HG03025 (cell line): ENCODE measurements around the gene SF1.

ENCODE experiments used
- ATAC-seq: cut with Tn5 transposase; IDR thresholded peaks from one replicate; pipeline ENCODE4 v1.9.1; 2021; ENCODE audit warnings: mild to moderate bottlenecking, moderate library complexity; ENCODE audit not compliant: unreplicated experiment, low FRiP score

Gene SF1

GRCh38 chr11:64801561-64802369, 23.4 kb upstream of the SF1 start:
- ATAC-seq, result no peak

GRCh38 chr11:64801158-64801464, 22.8 kb upstream of the SF1 start:
- ATAC-seq, result no peak

- ATAC-seq, result no peak
Measured at GRCh38 chr11:64800303-64801157, 22.2 kb upstream of the SF1 start.

- ATAC-seq, result no peak
Measured at GRCh38 chr11:64799623-64800302, 21.4 kb upstream of the SF1 start.

DNA sequence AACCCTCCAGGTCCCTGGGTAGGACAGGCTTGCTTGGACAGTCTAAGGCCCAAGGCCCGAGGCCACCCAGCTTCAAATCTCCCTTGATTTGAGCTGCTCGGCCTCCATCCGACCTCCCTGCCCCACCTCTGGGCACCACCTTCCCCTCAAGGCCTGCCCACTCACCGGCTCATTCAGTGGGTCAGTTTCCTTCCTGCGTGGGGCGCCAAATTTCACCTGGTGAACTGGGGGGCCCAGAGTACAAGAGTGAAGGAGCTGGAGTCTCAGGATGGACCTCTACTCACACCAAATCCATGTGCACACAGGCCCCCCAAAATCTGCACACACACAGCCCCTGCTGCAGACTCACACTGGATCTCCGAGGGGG, 20.9 kb upstream of the SF1 start:
- no peak for ATAC-seq

DNA sequence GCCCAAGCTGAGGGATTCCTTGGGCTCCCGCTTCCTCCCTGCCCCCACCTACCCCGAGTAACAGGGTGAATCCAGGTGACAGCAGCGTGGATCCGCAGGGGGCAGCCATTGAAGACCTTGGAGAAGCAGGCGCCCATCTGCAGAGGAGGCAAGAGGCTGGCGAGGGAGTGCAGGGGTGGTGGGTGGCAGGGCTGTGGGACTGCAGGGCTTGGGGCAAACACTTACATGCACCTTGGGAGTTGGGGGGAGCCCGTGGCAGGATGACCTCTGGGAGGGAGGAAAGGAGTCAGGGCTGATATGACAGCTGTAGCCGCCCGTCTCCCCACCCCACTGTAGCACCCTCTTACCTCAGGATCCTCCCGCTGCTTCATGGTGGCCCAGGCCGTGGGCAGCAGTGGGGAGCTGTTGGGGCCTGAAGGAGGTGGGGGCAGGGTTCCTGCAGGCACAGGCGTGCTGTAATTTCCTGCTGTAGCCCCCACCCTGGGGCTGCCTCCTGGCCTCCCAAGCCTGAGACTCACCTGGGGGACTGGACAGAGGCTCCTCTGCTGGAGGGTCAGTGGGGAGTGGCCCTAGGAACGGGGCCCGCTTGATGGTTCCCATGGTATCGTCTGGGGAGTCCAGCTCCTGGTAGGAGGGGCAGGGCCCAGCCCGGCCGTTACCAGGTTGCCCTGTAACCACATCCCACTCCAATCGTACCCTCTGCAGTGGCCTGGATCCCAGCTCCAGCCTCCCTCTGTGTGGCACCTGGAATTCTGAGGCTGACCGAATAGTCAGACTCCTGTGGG, 18.6 kb upstream of the SF1 start:
- ATAC-seq, result no peak

GRCh38 chr11:64796047-64796756, 17.9 kb upstream of the SF1 start:
- ATAC-seq, result no peak

DNA sequence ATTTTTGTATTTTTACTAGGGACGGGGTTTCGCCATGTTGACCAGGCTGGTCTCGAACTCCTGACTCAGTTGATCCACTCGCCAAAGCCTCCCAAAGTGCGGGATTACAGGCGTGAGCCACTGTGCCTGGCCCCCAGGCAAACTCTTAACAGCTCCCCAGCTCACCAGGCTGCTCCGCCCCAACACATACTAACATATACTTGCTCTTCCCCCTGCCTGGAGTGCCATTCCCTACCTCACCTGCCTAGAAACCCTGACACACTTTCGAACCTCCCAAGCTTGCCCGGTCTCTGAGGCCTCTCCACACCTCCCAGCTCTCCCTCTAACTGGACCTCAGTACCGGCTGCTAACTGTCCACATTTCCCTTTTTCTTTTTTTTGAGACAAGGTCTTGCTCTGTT, 16.2 kb upstream of the SF1 start:
- no peak for ATAC-seq

DNA sequence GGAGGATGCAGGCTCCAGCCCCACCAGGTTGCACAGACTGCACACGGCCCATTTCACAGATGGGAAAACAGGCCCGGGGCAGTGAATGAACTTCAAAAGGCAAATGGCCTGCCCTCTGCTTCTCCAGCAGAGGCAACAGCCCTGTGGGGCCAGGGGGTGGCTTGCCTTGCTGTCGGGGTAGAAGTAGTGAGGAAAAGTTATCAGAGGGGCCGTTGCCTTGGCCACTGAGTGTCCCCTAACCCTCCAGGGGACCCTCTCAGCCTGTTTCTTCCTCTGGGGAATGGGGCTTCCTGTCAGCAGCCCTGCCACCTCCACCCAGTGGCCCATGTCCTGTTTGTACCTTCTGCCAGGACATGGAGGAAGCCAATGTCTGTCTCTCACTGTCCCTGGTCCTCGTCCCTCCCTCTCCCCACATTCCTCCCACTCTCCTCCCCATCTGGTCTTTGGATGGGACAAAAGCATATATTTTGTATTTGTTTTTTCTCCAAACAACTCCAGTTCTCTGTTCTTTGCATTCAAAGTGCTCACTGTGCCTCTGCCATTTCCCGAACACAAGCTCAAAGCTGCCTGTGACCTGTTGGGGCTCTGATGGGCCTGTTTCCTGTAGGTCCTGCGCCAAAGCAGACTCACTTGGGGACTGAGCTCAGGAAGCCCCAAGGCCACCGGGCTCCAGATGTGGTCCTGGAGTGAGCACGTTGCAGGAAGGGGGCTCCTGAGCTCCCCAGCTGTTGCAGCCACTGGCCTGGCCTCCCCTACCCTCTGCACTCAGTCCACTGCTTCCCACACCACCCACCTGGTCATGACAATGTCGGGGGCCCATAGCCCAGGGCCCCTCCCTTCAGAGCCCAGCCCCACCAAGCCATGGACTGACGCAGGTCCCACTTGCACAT, 15.2 kb upstream of the SF1 start:
- no peak for ATAC-seq

GRCh38 chr11:64792482-64792881, 14.1 kb upstream of the SF1 start:
- ATAC-seq, result no peak

DNA sequence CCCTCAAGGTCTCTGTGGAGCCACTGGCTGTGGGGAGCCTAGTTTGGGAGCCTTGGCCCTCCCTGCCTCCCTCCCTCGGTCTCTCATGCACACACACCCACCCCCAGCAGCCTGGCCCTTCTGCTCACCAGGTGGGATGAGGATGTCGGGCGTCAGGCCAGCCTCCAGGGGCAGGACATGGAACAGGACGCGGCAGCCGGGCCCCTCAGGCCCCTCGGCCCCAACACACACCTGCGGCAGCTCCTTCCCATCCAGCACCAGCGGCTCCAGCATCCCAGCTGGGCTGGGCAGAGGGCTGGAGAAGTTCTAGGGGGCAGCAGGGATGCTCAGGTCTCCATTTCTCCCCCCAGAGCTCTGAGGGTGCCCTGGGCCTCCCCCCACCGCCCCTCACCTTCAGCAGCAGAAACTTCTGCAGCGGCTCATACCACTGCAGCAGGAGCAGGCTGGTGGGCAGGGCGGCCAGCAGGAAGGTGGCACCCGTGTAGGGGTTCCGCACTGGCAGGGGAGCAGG, 13.5 kb upstream of the SF1 start:
- no peak for ATAC-seq

DNA sequence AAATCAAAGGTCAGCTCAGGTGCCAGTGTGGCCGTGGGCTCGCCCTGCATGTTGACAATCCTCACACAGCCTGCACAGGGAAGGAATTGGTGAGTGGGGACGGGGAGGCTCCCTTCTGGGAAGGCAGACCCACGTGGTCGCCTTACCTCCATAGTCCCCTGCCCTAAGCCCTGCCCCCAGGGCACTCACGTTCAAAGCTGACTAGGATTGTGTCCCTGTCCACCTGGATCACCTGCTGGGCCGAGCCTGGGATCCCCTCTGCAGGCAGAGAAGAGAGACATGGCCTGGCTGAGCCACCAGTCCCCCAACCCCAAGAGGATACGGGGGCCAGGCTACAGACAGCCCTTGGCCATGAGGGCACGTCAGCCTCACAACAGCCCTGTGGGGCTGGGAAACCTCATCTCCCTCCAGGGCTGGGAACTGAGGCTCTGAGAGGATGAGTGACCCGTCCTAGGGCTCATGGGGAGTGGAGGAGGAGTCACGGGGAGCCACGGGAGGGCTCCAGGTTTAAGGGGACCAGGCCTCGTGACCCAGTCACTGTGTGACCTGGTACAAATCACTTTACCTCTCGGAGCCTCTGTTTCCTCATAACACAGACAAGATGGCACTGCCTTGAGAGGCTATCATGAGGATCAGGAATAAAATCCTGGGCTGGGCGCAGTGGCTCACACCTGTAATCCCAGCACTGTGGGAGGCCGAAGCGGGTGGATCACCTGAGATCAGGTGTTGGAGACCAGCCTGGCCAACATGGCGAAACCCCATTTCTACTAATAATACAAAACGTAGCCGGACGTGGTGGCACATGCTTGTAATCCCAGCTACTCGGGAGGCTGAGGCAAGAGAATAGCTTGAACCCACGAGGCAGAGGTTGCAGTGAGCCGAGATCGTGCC, 12.1 kb upstream of the SF1 start:
- no peak for ATAC-seq

GRCh38 chr11:64789331-64790204, 11.2 kb upstream of the SF1 start:
- no peak for ATAC-seq

DNA sequence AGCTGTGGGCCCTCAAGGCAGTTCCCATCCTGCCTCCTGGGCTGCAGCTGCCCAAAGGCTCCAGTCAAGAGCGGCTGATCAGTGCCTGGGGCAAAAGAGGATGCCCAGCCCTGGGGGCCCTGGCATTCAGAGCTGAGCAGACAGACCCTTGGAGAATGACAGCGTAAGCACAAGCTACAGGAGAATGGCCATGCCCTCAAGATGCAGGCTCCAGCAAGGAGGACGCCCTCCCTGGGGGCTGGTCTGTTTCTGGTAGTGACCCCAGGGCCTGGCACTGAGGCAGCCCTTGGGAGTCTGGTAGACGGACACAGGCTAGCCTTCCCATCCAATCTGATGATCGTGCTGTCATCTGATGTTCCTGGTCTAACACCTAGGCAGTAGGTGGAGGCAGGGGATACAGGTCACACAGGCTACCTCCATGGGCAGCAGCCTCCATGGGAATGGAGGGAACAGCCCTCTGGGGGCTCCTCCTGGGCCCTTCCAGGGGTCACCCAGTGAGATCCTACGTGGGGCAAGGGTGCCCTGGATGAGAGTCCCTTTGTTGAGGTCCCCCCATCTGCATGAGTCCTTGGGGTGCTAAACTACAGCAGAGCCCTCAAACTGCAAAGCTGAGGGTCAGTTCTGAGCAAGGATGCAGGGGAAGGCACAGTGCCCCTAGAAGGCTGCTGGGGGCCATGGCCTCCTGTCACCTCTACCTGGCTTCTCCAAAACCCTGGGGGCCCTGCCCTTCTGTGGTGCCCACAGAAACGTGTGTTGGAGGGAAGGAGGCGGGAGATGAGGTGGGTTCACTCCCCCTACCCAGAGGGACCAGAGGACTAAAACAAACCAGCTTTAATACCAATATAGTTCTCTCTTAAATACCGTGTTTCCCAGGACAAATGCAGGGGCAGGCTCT, 10.2 kb upstream of the SF1 start:
- no peak for ATAC-seq

- ATAC-seq, result no peak
Measured at GRCh38 chr11:64787526-64788320, 9.4 kb upstream of the SF1 start.
